Left kidney (tissue), 2 donors: ENCODE measurements around the gene KPNB1. TPM values are rescaled to one million over a fixed set of nuclear protein-coding genes. Genes with fewer than 3 reads are reported as not detected.

Experiments
- DNase-seq: peaks from one replicate; pipeline ENCODE4 v3.0.0-alpha.2; 2013
- polyA plus RNA-seq: library from polyadenylated mRNA; unstranded; fragments of 120-200 nt; gene quantifications from one replicate; pipeline ENCODE4 v1.2.1, GENCODE V29; 2013; ENCODE audit not compliant: insufficient read length

Gene KPNB1
- polyA plus RNA-seq, 1 donor: 325 TPM

GRCh38 chr17:47696717-47697642 is 47.3 kb downstream of the KPNB1 start:
- no peak for DNase-seq

- no peak for DNase-seq
These were observed 48.4 kb downstream of the KPNB1 start for GRCh38 chr17:47697906-47698711.

- no peak for DNase-seq
These were observed 49.2 kb downstream of the KPNB1 start for GRCh38 chr17:47698749-47699535.

GRCh38 chr17:47699536-47699840 is 49.8 kb downstream of the KPNB1 start:
- DNase-seq: no peak

GRCh38 chr17:47700471-47701449 is 51.0 kb downstream of the KPNB1 start:
- DNase-seq: no peak

GRCh38 chr17:47701608-47702007 is 51.9 kb downstream of the KPNB1 start:
- DNase-seq: no peak

- DNase-seq: no peak
These were observed 52.8 kb downstream of the KPNB1 start for GRCh38 chr17:47702391-47702995.

GRCh38 chr17:47703191-47703591 is 53.5 kb downstream of the KPNB1 start:
- no peak for DNase-seq

- DNase-seq: no peak
These were observed 54.0 kb downstream of the KPNB1 start for GRCh38 chr17:47703671-47704070.

- DNase-seq: no peak
These were observed 54.4 kb downstream of the KPNB1 start for GRCh38 chr17:47704116-47704515.

GRCh38 chr17:47704736-47705135 is 55.0 kb downstream of the KPNB1 start:
- no peak for DNase-seq

- DNase-seq: no peak
These were observed 56.1 kb downstream of the KPNB1 start for GRCh38 chr17:47705536-47706530.

GRCh38 chr17:47707056-47707804 is 57.5 kb downstream of the KPNB1 start:
- DNase-seq: no peak

- DNase-seq: no peak
These were observed 58.2 kb downstream of the KPNB1 start for GRCh38 chr17:47707884-47708283.

- no peak for DNase-seq
These were observed 58.7 kb downstream of the KPNB1 start for GRCh38 chr17:47708312-47708863.

GRCh38 chr17:47708864-47709541 is 59.3 kb downstream of the KPNB1 start:
- DNase-seq: no peak

GRCh38 chr17:47709594-47709993 is 59.9 kb downstream of the KPNB1 start:
- no peak for DNase-seq
